MCF 10A (cell line): ENCODE results near the gene TET3. TPM values are rescaled to one million over a fixed set of nuclear protein-coding genes. Genes with fewer than 3 reads are reported as not detected.
A peak's percentile ranks its signal among the peaks of the same experiment; 100 is the strongest.

ENCODE experiments used
- BruUV-seq: library from RNA; stranded (reverse); fragments of 400-500 nt; replicated peaks from 2 replicates; lab custom pipeline; 2021; lab: Mats Ljungman, UMichigan
- CTCF ChIA-PET: fragments of 300-600 bp; sonication (Branson Sonifier 250); formaldehyde crosslinking; extraction: SDS; loops from one replicate; lab custom pipeline; 2021; ENCODE audit warnings: antibody characterized with exemption, inconsistent platforms; lab: Yijun Ruan, JAX
- POLR2A ChIA-PET: fragments of 300-600, 350-650 bp; sonication (Branson Sonifier 250); formaldehyde crosslinking; extraction: SDS; loops from one replicate; lab custom pipeline; 2020; ENCODE audit warnings: antibody characterized with exemption, inconsistent platforms; lab: Yijun Ruan, JAX
- DNase-seq: peaks from one replicate; pipeline ENCODE4 v3.0.0-alpha.2; 2018; ENCODE audit not compliant: unreplicated experiment
- H3K27ac Mint-ChIP-seq: one replicate; pipeline ENCODE4 v1.8.0; 2022; ENCODE audit warnings: mild to moderate bottlenecking, low read depth, mixed read lengths; ENCODE audit not compliant: unreplicated experiment
- H3K27me3 Mint-ChIP-seq: one replicate; pipeline ENCODE4 v1.8.0; 2022; ENCODE audit warnings: mixed read lengths; ENCODE audit not compliant: insufficient read depth, unreplicated experiment
- H3K36me3 Mint-ChIP-seq: one replicate; pipeline ENCODE4 v1.8.0; 2022; ENCODE audit warnings: mild to moderate bottlenecking, moderate library complexity, mixed read lengths; ENCODE audit not compliant: insufficient read depth, unreplicated experiment
- H3K4me1 Mint-ChIP-seq: one replicate; pipeline ENCODE4 v1.8.0; 2022; ENCODE audit warnings: mixed read lengths; ENCODE audit not compliant: insufficient read depth, unreplicated experiment
- H3K4me3 Mint-ChIP-seq: one replicate; pipeline ENCODE4 v1.8.0; 2022; ENCODE audit warnings: mild to moderate bottlenecking, moderate library complexity, mixed read lengths; ENCODE audit not compliant: unreplicated experiment
- H3K9me3 Mint-ChIP-seq: one replicate; pipeline ENCODE4 v1.8.0; 2022; ENCODE audit warnings: mixed read lengths; ENCODE audit not compliant: unreplicated experiment
- CTCF ChIP-seq: fragments of 200-600 bp; IDR thresholded peaks from one replicate; pipeline ENCODE4 v1.8.0; 2022; ENCODE audit warnings: antibody characterized with exemption, mild to moderate bottlenecking; ENCODE audit not compliant: unreplicated experiment
- intact Hi-C: fragments of 100-400 bp; cut with micrococcal nuclease; formaldehyde crosslinking; loops from 2 replicates; pipeline ENCODE4 v1.14.1; 2022
- total RNA-seq: library from RNA; stranded (reverse); gene quantifications from 2 replicates; pipeline ENCODE4 v1.2.3, GENCODE V29; 2022

The TET3 gene
- total RNA-seq, 1 experiment from 2014 or later, result 17.5 TPM

DNA sequence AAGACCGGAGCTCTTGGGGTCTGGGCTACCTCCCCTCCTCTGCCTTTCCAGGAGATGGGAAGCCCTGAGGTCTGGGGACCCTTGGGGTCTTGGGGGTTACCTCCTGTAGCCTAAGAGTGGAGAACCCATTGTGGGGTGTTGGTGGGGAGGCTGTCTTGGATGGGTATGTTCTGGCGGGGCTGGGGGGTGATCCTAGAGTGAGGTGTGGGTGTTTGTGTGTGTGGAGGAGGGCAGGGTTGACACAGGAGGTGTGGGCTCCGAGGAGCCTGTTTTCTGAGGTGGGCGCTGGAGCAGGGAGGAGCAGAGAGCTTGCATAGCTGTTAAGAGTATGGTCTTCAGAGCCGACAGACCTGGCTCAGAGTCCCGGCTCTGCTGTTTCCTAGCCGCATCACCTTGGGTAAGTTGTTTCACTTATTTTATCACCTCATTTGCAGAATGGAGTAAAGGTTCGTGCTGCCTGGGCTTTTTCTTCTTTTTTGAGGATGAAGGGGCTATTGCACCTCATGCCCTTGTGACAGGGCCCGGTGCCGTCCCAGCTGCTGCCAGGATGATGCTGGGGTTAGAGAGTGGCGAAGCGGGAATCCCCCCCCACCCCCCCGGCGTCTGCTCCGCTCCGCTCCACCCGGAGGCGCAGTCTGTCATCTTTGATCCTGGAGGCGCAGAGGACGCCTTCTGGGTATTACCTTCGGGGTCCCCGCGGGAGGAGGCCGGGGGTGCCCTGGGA, 17.2 kb downstream of the TET3 start:
- peak overlapping the region; percentile 72 for H3K4me3 Mint-ChIP-seq
- no peaks in the 10 kb centered on the region for H3K9me3 Mint-ChIP-seq
- TF ChIP-seq CTCF, result no peak
- peaks cover 11% of the 10 kb centered on the region for H3K36me3 Mint-ChIP-seq
- no peaks in the 10 kb centered on the region for H3K27me3 Mint-ChIP-seq
- no TSS peak for BruUV-seq
- ChIA-PET POLR2A (interaction anchor here (0.7 to 1.4 kb wide), 3 partner anchors 18 to 24 kb away, joined by 4 to 5 read pairs (median 4); no protein-coding TSS in a partner anchor), CTCF (interaction anchor here (0.7 to 2.1 kb wide), 5 partner anchors 54 to 350 kb away, joined by 3 to 6 read pairs (median 3); no protein-coding TSS in a partner anchor)
- peaks cover 75% of the 10 kb centered on the region for H3K4me1 Mint-ChIP-seq
- H3K27ac Mint-ChIP-seq, result no peak overlapping the region
- intact Hi-C loops, result loop anchor here (1.0 to 5.0 kb wide), 2 partner anchors 63 to 170 kb away; no protein-coding TSS in a partner anchor
- no peak for DNase-seq

DNA sequence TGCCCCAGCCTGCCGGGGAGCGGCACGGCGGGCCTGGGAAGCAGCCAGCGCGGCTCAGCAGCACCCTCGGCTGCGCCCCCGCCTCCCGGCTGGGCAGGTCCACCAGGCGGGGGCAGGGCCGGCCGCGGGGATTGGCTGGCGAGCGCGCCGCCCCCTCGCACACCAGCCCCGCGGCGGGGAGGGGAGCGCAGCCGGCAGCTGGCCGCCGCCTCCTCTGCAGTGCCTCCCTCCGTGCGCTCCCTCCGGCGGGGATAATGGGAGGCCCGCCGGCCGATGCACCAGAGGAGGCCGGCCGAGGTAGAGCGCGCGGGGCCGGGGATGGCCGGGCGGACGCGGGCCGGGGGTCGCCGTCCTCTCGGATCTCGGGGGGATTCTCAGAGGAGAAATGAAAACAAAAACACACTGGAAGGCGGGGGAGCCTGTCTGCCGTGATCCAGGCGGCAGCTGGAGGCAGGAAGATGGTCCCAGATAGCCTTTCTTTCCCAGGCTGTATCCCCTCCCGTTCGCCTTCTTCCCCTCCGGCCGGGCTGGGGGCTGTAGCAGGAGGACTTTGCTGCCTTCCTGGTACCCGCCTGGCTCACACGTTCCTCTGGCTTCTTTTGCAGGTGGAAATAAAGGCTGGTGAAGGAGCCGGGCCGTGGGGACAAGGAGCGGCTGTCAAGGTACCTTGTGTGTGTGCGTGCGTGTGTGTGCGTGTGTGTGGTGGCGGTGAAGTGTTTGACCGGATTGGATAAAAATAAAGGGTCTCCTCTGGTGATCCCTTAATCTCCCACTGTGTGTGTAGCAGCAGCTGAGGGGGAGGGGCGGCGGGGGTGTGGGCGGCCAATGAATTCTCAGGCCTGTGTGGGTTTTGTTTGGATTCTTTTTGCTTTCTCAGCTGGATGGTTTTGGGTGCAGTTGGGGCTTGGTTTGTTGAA, 18.1 kb downstream of the TET3 start:
- H3K9me3 Mint-ChIP-seq, result no peaks in the 10 kb centered on the region
- no TSS peak for BruUV-seq
- peak; percentile 82 for DNase-seq
- ChIA-PET POLR2A (interaction anchor here (0.6 to 1.1 kb wide), 3 partner anchors 18 to 39 kb away, joined by 3 to 4 read pairs (median 3); partner anchors contain the start of gene TET3), CTCF (interaction anchor here (1.1 to 1.6 kb wide), 2 partner anchors 10 to 149 kb away, joined by 3 to 4 read pairs; no protein-coding TSS in a partner anchor)
- H3K36me3 Mint-ChIP-seq, result peaks cover 16% of the 10 kb centered on the region
- TF ChIP-seq CTCF, result no peak
- no peak overlapping the region for H3K27ac Mint-ChIP-seq
- H3K27me3 Mint-ChIP-seq, result no peaks in the 10 kb centered on the region
- H3K4me3 Mint-ChIP-seq, result peak overlapping the region; percentile 72
- peaks cover 67% of the 10 kb centered on the region for H3K4me1 Mint-ChIP-seq
- intact Hi-C loops, result loop anchor here (1.0 to 5.0 kb wide), 2 partner anchors 63 to 170 kb away; no protein-coding TSS in a partner anchor

- CTCF ChIA-PET, result interaction anchor here (1.1 to 1.3 kb wide), 2 partner anchors 9 to 67 kb away, joined by 3 to 4 read pairs; no protein-coding TSS in a partner anchor
- H3K27me3 Mint-ChIP-seq, result no peaks in the 10 kb centered on the region
- peaks cover 58% of the 10 kb centered on the region for H3K4me1 Mint-ChIP-seq
- BruUV-seq, result no TSS peak
- intact Hi-C loops, result loop anchor here (5.0 kb wide), 1 partner anchor 171 kb away; no protein-coding TSS in a partner anchor
- DNase-seq, result peak; percentile 57
- POLR2A ChIA-PET, result interaction anchor here (0.6 to 1.1 kb wide), 5 partner anchors 19 to 226 kb away, joined by 3 read pairs; partner anchors contain the start of gene TET3
- no peaks in the 10 kb centered on the region for H3K9me3 Mint-ChIP-seq
- TF ChIP-seq CTCF, result no peak
- H3K27ac Mint-ChIP-seq, result no peak overlapping the region
- peak overlapping the region; percentile 72 for H3K4me3 Mint-ChIP-seq
- H3K36me3 Mint-ChIP-seq, result peaks cover 20% of the 10 kb centered on the region
Measured at GRCh38 chr2:74003494-74004211, 18.9 kb downstream of the TET3 start.
